ENCODE results near the gene FBXO15.

GRCh38 chr18:74069178-74070050 lies 78.2 kb downstream of the FBXO15 start:
- no peak for TF ChIP-seq CTCF (IDR thresholded peaks at IDR 0.05; ENCODE audit: insufficient read depth, low read depth, low read length)
- no peak for TF ChIP-seq EZH2 (IDR thresholded peaks at IDR 0.05; ENCODE audit: insufficient read depth, low read length)

Data from astrocyte (in vitro differentiated cells and primary cell).